Effector memory CD8-positive, alpha-beta T cell (primary cell): ENCODE data around the gene RWDD4.
A peak's percentile ranks its signal among the peaks of the same experiment; 100 is the strongest.

Experiments used
- ATAC-seq: fragments of 150-1000 bp; cut with Tn5 transposase; replicated peaks from 2 replicates; pipeline ENCODE4 v1.10.0; 2021; ENCODE audit warnings: mild to moderate bottlenecking, moderate library complexity
- DNase-seq, 3 experiments: peaks; one replicate each; pipeline ENCODE4 v3.0.0; 2021
- H3K27ac Mint-ChIP-seq, 2 donors: one replicate each; pipeline ENCODE4 v1.8.0; 2022; ENCODE audit warnings: mild to moderate bottlenecking in 2 of 2, mixed read lengths in 2 of 2, moderate library complexity in 2 of 2
- H3K27me3 Mint-ChIP-seq, 2 donors: one replicate each; pipeline ENCODE4 v1.8.0; 2022; ENCODE audit warnings: mixed read lengths in 2 of 2
- H3K36me3 Mint-ChIP-seq: one replicate; pipeline ENCODE4 v1.8.0; 2022; ENCODE audit warnings: mild to moderate bottlenecking, moderate library complexity, mixed read lengths; ENCODE audit not compliant: insufficient read depth
- H3K4me1 Mint-ChIP-seq, 2 donors: one replicate each; pipeline ENCODE4 v1.8.0; 2022; ENCODE audit warnings: low read depth in 2 of 2, mixed read lengths in 2 of 2
- H3K4me3 Mint-ChIP-seq, 2 donors: one replicate each; pipeline ENCODE4 v1.8.0; 2022; ENCODE audit warnings: mild to moderate bottlenecking in 2 of 2, mixed read lengths in 2 of 2, moderate library complexity in 2 of 2
- H3K9me3 Mint-ChIP-seq, 2 donors: one replicate each; pipeline ENCODE4 v1.8.0; 2022; ENCODE audit warnings: mixed read lengths in 2 of 2
- total RNA-seq, 9 experiments: gene quantifications; one replicate each; lab custom pipeline; 2026; lab: John Stamatoyannopoulos, UW

RWDD4 gene
- total RNA-seq = 10.6 to 32.3 (median 19.6) reads per million in 9 experiments

- ATAC-seq (peak; percentile 95), DNase-seq (peak; percentile 95)
- H3K27ac Mint-ChIP-seq = peak within 1 kb of the TSS; percentile 97 to 99
- H3K9me3 Mint-ChIP-seq = no peaks in the 10 kb centered on the region
- peaks cover 26 to 30% of the 10 kb centered on the region in 2 donors for H3K4me1 Mint-ChIP-seq
- peak within 1 kb of the TSS; percentile 89 to 97 for H3K4me3 Mint-ChIP-seq
- no peaks in the 10 kb centered on the region for H3K27me3 Mint-ChIP-seq
- peaks cover 17% of the 10 kb centered on the region for H3K36me3 Mint-ChIP-seq
Observed at GRCh38 chr4:183659029-183659871, at the start of gene RWDD4, which contains the start of gene TRAPPC11. RWDD4 (minus strand) TSS chr4:183659185; CDS start chr4:183658952, 233 bp downstream. TRAPPC11 (plus strand) TSS chr4:183659293; CDS start chr4:183663868, 4,575 bp downstream.

GRCh38 chr4:183702492-183702891, 43.5 kb upstream of the RWDD4 start:
- Mint-ChIP-seq H3K27me3 (no peaks in the 10 kb centered on the region), H3K4me1 (peaks cover 0 to 3% of the 10 kb centered on the region in 2 donors), H3K9me3 (no peaks in the 10 kb centered on the region), H3K36me3 (peaks cover 82% of the 10 kb centered on the region), H3K27ac (peak overlapping the region in 1 of 2 donors; percentile 74), H3K4me3 (no peak overlapping the region)
- ATAC-seq (no peak), DNase-seq (no peak)

GRCh38 chr4:183700407-183700806, 41.4 kb upstream of the RWDD4 start:
- peaks cover 0 to 3% of the 10 kb centered on the region in 2 donors for H3K4me1 Mint-ChIP-seq
- no peaks in the 10 kb centered on the region for H3K9me3 Mint-ChIP-seq
- DNase-seq (no peak), ATAC-seq (no peak)
- H3K27ac Mint-ChIP-seq = peak overlapping the region in 1 of 2 donors; percentile 28
- no peak overlapping the region for H3K4me3 Mint-ChIP-seq
- H3K36me3 Mint-ChIP-seq = peaks cover 85% of the 10 kb centered on the region
- no peaks in the 10 kb centered on the region for H3K27me3 Mint-ChIP-seq

- H3K4me3 Mint-ChIP-seq = no peak overlapping the region
- H3K27ac Mint-ChIP-seq = peak overlapping the region in 1 of 2 donors; percentile 27
- no peaks in the 10 kb centered on the region for H3K9me3 Mint-ChIP-seq
- no peaks in the 10 kb centered on the region for H3K27me3 Mint-ChIP-seq
- peaks cover 0 to 3% of the 10 kb centered on the region in 2 donors for H3K4me1 Mint-ChIP-seq
- DNase-seq = no peak
- ATAC-seq = no peak
- peaks cover 86% of the 10 kb centered on the region for H3K36me3 Mint-ChIP-seq
Observed at GRCh38 chr4:183698909-183699308, 39.9 kb upstream of the RWDD4 start.

GRCh38 chr4:183691897-183692296, 32.9 kb upstream of the RWDD4 start:
- no peak for DNase-seq
- H3K4me1 Mint-ChIP-seq = peaks cover 0 to 2% of the 10 kb centered on the region in 2 donors
- no peak overlapping the region for H3K27ac Mint-ChIP-seq
- peaks cover 68% of the 10 kb centered on the region for H3K36me3 Mint-ChIP-seq
- ATAC-seq = no peak
- H3K27me3 Mint-ChIP-seq = no peaks in the 10 kb centered on the region
- H3K9me3 Mint-ChIP-seq = no peaks in the 10 kb centered on the region
- no peak overlapping the region for H3K4me3 Mint-ChIP-seq

GRCh38 chr4:183691006-183691405, 32.0 kb upstream of the RWDD4 start:
- H3K27me3 Mint-ChIP-seq = no peaks in the 10 kb centered on the region
- no peak for ATAC-seq
- H3K9me3 Mint-ChIP-seq = no peaks in the 10 kb centered on the region
- no peak for DNase-seq
- H3K4me1 Mint-ChIP-seq = peaks cover 0 to 2% of the 10 kb centered on the region in 2 donors
- no peak overlapping the region for H3K4me3 Mint-ChIP-seq
- H3K36me3 Mint-ChIP-seq = peaks cover 64% of the 10 kb centered on the region
- H3K27ac Mint-ChIP-seq = no peak overlapping the region

GRCh38 chr4:183688216-183688615, 29.2 kb upstream of the RWDD4 start:
- Mint-ChIP-seq H3K9me3 (no peaks in the 10 kb centered on the region), H3K36me3 (peaks cover 65% of the 10 kb centered on the region), H3K27ac (peak overlapping the region in 1 of 2 donors; percentile 81), H3K27me3 (no peaks in the 10 kb centered on the region), H3K4me1 (peaks cover 0 to 2% of the 10 kb centered on the region in 2 donors), H3K4me3 (no peak overlapping the region)
- DNase-seq (no peak), ATAC-seq (no peak)

GRCh38 chr4:183686461-183686860, 27.5 kb upstream of the RWDD4 start:
- DNase-seq = no peak
- ATAC-seq = no peak
- Mint-ChIP-seq H3K4me1 (peaks cover 0 to 2% of the 10 kb centered on the region in 2 donors), H3K9me3 (no peaks in the 10 kb centered on the region), H3K27me3 (no peaks in the 10 kb centered on the region), H3K36me3 (peaks cover 66% of the 10 kb centered on the region), H3K4me3 (no peak overlapping the region), H3K27ac (no peak overlapping the region)

- Mint-ChIP-seq H3K4me3 (no peak overlapping the region), H3K27me3 (no peaks in the 10 kb centered on the region), H3K9me3 (no peaks in the 10 kb centered on the region), H3K27ac (no peak overlapping the region), H3K4me1 (peaks cover 0 to 4% of the 10 kb centered on the region in 2 donors), H3K36me3 (peaks cover 89% of the 10 kb centered on the region)
- no peak for ATAC-seq
- no peak for DNase-seq
Observed at GRCh38 chr4:183681119-183681518, 22.1 kb upstream of the RWDD4 start.

GRCh38 chr4:183675625-183676024, 16.6 kb upstream of the RWDD4 start:
- H3K27ac Mint-ChIP-seq = no peak overlapping the region
- peaks cover 77% of the 10 kb centered on the region for H3K36me3 Mint-ChIP-seq
- ATAC-seq = no peak
- no peaks in the 10 kb centered on the region for H3K9me3 Mint-ChIP-seq
- DNase-seq = no peak
- H3K4me1 Mint-ChIP-seq = peaks cover 0 to 8% of the 10 kb centered on the region in 2 donors
- H3K4me3 Mint-ChIP-seq = no peak overlapping the region
- H3K27me3 Mint-ChIP-seq = no peaks in the 10 kb centered on the region

GRCh38 chr4:183674153-183674552, 15.2 kb upstream of the RWDD4 start:
- Mint-ChIP-seq H3K27ac (no peak overlapping the region), H3K4me3 (no peak overlapping the region), H3K27me3 (no peaks in the 10 kb centered on the region), H3K4me1 (peaks cover 0 to 8% of the 10 kb centered on the region in 2 donors), H3K36me3 (peaks cover 71% of the 10 kb centered on the region), H3K9me3 (no peaks in the 10 kb centered on the region)
- no peak for ATAC-seq
- no peak for DNase-seq

GRCh38 chr4:183670960-183671555, 12.1 kb upstream of the RWDD4 start:
- H3K9me3 Mint-ChIP-seq = no peaks in the 10 kb centered on the region
- peaks cover 0 to 4% of the 10 kb centered on the region in 2 donors for H3K4me1 Mint-ChIP-seq
- no peak overlapping the region for H3K4me3 Mint-ChIP-seq
- no peaks in the 10 kb centered on the region for H3K27me3 Mint-ChIP-seq
- ATAC-seq (no peak), DNase-seq (no peak)
- no peak overlapping the region for H3K27ac Mint-ChIP-seq
- peaks cover 69% of the 10 kb centered on the region for H3K36me3 Mint-ChIP-seq

GRCh38 chr4:183670251-183670650, 11.3 kb upstream of the RWDD4 start:
- Mint-ChIP-seq H3K36me3 (peaks cover 73% of the 10 kb centered on the region), H3K27ac (no peak overlapping the region), H3K27me3 (no peaks in the 10 kb centered on the region), H3K4me1 (peaks cover 3 to 7% of the 10 kb centered on the region in 2 donors), H3K4me3 (no peak overlapping the region), H3K9me3 (no peaks in the 10 kb centered on the region)
- DNase-seq (no peak), ATAC-seq (no peak)

GRCh38 chr4:183666088-183666487, 7.1 kb upstream of the RWDD4 start:
- DNase-seq (no peak), ATAC-seq (no peak)
- Mint-ChIP-seq H3K36me3 (peaks cover 56% of the 10 kb centered on the region), H3K27me3 (no peaks in the 10 kb centered on the region), H3K27ac (no peak overlapping the region), H3K4me1 (peaks cover 6 to 7% of the 10 kb centered on the region in 2 donors), H3K9me3 (no peaks in the 10 kb centered on the region), H3K4me3 (no peak overlapping the region)
